HG03558 (cell line): ENCODE results near the gene HNRNPLL.
A peak's percentile ranks its signal among the peaks of the same experiment; 100 is the strongest.
"Not testable (repeated sequence)": the region's sequence is repeated elsewhere in the genome, so short reads cannot be mapped to it uniquely, and the experiment has no call there.

Source experiments
- ATAC-seq: cut with Tn5 transposase; IDR thresholded peaks from one replicate; pipeline ENCODE4 v1.9.1; 2021; ENCODE audit warnings: moderate number of reproducible peaks; ENCODE audit not compliant: unreplicated experiment; ENCODE audit errors: extremely low read depth

HNRNPLL gene

DNA sequence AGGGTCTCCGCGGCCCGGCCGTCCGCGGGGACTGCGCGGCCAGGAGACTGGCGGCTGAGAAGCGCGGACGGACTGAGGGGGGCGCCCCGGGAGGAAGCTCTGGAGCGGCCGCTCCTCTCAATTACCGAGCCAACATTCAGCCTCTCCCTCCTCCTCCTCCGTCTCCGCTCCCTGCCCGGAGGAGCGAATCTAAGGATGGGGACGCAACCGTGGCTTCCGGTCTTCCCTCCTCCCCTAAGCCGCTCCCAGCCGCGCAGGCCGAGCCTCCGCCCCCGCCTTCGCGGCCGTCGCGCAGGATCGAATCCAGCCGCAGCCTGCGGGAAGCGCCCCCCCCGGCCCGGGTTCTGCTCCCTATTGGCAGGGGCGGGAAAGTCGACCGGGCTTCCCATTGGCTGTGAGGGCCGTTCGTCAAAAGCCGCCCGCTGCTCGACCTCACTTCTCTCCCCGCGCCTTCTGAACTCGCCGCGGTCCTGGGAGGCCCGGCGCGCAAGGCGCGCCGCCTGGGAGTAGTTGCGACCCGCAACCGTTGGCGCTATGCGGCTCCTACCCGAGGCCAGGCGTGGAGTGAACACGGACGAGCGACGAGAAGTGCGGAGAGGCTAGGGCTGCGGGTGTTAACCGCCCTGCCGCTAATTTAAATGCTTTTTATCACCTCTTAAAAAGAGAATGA lies at the start of gene HNRNPLL:
Gene HNRNPLL (minus strand): TSS at position 197 of the 670 bp plus-strand sequence. CDS start 302 bp downstream, outside the sequence.
- no peak for ATAC-seq

GRCh38 chr2:38650717-38651116 lies 48.0 kb upstream of the HNRNPLL start:
- ATAC-seq, result no peak

GRCh38 chr2:38650012-38650411 lies 47.3 kb upstream of the HNRNPLL start:
- no peak for ATAC-seq

- ATAC-seq, result no peak
Measured at GRCh38 chr2:38649176-38649728, 46.5 kb upstream of the HNRNPLL start.

- ATAC-seq, result no peak
Measured at GRCh38 chr2:38648107-38648761, 45.5 kb upstream of the HNRNPLL start.

- not testable (repeated sequence) for ATAC-seq
Measured at GRCh38 chr2:38643683-38644511, 41.2 kb upstream of the HNRNPLL start.

GRCh38 chr2:38643021-38643671 lies 40.4 kb upstream of the HNRNPLL start:
- ATAC-seq, result no peak

DNA sequence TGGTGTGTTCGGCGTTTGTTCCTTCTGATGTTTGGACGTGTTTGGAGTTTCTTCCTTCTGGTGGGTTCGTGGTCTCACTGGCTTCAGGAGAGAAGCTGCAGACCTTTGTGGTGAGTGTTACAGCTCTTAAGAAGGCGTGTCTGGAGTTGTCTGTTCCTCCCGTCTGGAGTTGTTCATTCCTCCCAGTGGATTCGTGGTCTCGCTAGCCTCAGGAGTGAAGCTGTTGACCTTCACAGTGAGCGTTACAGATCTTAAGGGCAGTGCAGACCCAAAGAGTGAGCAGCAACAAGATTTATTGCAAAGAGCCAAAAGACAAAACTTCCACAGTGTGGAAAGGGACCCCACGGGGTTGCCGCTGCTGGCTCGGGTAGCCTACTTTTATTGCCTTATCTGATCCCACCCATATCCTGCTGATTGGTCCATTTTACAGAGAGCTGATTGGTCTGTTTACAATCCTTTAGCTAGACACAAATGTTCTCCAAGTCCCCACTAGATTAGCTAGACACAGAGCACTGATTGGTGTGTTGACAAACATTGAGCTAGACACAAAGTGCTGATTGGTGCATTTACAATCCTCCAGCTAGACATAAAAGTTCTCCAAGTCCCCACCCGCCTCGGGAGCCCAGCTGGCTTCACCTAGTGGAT lies 39.8 kb upstream of the HNRNPLL start:
- ATAC-seq, result not testable (repeated sequence)

DNA sequence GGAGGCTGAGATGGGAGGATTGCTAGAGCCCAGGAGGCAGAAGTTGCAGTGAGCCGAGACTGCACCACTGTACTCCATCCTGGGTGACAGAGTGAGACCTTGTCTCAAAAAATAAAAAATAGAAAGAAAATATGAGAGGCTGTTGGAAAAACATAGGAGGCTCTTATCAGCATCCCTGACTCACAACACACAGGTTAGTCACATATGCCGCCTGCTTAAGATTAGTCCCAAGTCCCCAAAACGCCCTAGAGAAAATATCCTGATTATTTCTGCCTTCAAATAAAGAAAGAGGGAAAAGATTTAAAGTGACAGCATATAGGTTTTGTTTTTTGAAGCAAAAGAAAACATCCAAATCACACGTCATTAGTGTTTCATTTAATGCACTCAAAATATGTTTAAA lies 33.3 kb upstream of the HNRNPLL start:
- no peak for ATAC-seq

DNA sequence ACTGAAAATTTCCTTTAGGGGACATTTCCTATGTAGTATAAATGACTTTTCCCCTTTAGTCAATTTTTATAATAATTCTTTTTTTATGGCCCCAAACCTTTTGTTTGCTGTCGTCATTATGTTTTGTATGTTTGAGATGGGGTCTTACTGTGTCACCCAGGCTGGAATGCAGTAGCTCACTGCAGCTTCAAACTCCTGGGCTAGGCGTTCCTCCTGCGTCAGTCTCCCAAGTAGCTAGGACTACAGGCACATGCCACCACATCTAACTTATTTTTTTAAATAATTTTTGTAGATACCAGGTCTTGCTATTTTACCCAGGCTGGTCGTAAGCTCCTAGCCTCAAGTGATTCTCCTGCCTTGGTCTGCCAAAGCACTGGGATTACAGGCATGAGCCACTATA lies 32.4 kb upstream of the HNRNPLL start:
- no peak for ATAC-seq

DNA sequence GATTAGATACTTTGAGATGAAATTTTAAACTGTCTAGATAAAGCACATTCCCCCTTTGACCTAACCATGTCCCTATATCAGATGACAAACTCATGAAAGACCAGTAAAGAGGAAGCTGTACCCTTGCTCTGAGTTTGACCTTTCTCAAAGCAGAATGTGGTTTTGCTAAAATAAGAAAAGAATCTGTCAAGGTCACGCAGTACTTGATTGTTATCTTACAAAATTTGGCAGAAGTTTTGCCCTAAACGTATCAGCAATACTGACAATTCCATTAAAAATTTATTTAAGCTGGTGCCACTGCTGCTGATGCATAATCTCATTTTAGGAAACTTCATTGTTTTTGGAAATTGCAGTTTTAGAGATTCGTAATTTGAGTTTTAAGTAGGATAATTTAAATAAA lies 32.0 kb upstream of the HNRNPLL start:
- ATAC-seq, result peak; percentile 81

DNA sequence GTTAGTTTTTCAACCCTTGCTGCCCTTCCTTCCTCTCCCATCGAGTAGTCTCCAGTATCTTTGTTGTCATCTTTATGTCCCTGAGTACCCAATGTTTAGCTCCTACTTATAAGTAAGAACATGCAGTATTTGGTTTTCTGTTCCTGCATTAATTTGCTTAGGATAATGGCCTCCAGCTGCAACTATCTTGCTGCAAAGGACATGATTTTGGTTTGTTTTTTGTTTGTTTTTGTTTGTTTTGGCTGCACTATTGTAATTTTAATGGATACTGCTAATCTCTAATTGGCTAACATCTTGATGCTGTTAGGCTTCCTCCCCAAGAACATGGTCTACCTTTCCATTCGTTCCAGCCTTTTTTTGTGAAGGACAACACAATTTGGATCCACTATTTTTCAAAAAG lies 31.2 kb upstream of the HNRNPLL start:
- no peak for ATAC-seq

DNA sequence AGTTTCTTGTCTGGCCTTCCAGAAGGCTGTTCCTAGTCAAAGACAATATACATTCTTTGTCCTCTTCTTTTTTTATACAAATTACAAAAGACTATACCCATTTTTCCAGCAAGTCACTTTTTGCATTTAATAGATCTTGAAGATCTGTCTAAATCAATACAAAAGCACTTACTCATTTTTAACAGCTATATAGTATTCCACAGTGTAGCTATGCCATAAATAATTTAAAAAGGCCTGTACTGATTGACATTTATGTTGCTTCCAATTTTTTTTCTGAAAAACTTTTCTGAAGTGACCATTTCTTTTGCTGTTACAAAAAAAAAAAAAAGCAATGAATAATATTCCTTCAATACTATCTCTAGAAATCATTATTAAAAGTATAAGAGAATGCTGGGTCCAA lies 30.3 kb upstream of the HNRNPLL start:
- no peak for ATAC-seq

- ATAC-seq, result no peak
Measured at GRCh38 chr2:38631976-38632375, 29.2 kb upstream of the HNRNPLL start.

GRCh38 chr2:38629684-38630083 lies 27.0 kb upstream of the HNRNPLL start:
- no peak for ATAC-seq

- ATAC-seq, result no peak
Measured at GRCh38 chr2:38627391-38627790, 24.7 kb upstream of the HNRNPLL start.

GRCh38 chr2:38626326-38627035 lies 23.8 kb upstream of the HNRNPLL start:
- ATAC-seq, result no peak

- ATAC-seq, result no peak
Measured at GRCh38 chr2:38622210-38622609, 19.5 kb upstream of the HNRNPLL start.

- no peak for ATAC-seq
Measured at GRCh38 chr2:38621018-38621417, 18.3 kb upstream of the HNRNPLL start.
